HG03135 (cell line): ENCODE data around the gene FIBCD1.
"Not testable (repeated sequence)": the region's sequence is repeated elsewhere in the genome, so short reads cannot be mapped to it uniquely, and the experiment has no call there.

ENCODE experiments used
- ATAC-seq: cut with Tn5 transposase; IDR thresholded peaks from one replicate; pipeline ENCODE4 v1.9.1; 2021; ENCODE audit warnings: mild to moderate bottlenecking, moderate library complexity; ENCODE audit not compliant: unreplicated experiment

The FIBCD1 gene

DNA sequence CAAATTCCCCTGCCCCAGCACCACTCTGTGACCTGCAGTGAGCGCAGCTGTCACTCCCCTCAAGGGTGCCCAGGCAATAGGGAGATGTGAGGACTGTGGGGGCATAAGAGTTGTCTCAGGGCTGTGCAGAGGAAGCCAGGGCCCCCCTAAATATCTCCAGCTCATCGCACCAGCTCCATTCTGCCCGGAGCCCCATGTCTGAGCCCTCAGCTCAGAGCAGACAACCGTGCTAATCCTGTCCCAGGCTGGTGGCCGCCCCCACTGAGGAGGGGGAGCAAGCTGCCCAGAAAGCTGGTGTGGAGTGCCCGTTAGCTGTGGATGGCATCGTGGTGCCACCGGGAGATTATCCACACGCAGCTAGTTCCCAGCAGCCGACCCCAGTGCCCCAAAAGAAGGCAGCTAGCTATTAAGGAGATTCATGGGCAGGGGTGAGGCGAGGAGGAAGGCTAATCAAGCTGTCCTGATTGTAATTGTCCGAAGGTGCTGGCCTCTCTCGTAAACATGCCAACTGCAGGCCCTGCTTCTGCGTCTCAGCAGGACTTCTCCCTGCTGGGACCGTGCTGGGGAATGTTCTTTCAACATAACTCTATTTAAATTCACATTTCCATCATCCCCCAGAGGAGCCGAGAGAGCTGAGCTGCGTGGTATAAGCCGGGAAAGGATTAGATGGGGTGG is 17.0 kb upstream of the FIBCD1 start:
- no peak for ATAC-seq

DNA sequence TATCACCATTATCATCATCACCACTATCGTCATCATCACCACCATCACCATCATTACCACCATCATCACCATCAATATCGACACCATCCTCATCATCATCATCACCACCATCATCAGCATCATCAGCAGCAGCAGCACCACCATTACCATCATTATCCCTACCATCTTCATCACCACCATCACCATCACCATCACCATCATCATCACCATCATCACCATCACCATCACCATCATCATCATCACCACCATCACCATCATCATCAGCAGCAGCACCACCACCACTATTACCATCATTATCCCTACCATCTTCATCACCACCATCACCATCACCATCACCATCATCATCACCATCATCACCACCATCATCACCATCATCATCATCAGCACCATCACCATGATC is 15.9 kb upstream of the FIBCD1 start:
- ATAC-seq = not testable (repeated sequence)

DNA sequence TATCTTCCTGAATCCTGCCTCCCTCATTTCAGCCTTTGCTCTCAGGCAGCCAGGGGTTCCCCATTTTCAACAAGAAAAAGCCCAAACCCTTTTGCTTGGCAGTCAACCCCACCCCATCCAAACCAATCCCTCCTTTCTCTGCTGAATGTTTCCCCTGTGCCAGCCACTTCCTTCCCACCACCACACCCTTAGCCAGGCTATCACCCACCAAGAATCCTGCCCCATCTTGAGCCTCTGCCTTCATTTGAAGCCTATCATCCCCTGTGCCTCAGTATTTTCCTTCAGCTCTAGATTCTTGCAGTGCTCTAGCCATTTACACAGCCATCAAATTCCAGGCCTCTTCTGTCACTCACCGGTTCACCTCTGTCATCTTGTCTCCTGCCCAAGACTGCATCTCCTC is 15.3 kb upstream of the FIBCD1 start:
- no peak for ATAC-seq

DNA sequence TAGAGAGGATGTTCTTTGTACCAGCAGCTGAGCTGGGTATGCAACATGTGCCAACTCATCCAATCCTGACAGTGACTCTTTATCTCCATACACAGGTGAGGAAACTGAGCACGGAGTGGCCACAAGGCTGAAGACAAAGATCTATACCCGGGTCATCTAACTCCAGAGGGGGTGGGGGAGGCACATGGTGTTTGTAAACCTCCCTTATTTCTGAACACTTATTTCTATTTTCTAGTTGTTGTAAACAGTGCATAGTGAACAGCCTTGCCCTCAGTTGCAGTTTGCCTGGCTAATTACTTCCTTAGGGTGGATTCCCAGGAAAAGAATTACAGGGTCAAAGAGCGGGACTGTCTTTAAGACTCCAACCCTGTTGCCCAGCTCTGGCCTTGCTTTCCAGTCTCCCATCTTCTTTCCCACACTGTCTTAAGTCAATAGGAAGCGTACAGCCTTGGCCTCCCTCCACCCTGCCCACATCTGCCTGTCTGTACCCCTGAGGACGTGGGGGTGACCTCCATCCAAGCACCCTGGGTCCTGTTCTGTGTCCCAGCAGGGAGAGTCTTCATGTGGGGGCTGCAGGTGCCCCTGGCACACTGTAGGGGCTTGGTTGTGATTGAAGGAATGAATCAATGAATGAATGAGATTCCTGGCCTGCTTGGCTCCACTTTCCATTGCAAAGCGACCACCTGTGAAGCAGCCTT is 13.2 kb upstream of the FIBCD1 start:
- ATAC-seq = no peak

DNA sequence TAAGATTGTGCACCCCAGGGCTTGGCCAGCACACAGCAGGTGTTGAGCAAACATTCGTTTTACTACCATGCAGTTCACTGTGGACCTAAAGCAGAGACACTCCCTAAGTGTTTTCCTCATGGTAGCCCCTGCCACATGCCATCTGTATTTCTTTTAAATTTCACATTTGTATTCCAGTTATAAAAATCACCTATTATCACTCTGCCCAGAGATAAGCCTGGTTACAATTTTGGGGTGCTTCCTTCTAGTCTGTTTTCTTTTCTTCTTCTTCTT is 10.9 kb upstream of the FIBCD1 start:
- ATAC-seq = no peak

DNA sequence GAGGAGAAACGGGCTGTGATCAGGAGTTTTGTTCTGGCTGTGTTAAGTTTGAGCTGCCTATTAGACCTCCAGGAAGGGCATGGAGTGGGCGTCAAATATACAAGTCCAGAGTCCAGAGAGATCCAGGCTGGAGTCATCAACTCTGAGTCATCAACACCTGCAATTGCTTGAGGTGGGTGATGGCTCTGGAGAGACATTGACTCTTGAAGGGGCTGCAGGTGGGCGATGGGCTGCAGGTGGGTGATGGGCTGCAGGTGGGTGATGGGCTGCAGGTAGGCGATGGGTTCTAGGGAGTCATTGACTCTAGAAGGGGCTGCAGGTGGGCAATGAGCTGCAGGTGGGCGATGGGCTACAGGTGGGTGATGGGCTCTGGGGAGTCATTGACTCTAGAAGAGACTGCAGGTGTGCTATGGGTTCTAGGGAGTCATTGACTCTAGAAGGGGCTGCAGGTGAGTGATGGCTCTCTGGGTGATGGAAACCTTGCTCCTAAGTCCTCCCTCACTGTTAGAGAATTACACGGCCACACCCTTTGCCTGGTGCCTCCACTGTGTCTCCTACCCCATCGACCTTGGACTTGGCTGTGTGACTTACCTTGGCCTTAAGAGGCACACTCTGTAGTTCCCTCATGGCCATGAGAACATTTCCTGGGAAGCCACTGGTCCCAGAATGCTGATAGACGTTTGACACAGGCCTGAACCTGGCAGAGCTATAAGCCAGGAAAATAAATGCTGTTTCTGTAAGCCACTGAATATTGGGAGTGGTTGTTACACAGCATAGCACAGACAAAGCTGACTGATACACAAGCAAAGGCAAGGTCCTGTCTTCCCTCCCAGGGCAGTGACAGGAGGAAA is 10.4 kb upstream of the FIBCD1 start:
- no peak for ATAC-seq

DNA sequence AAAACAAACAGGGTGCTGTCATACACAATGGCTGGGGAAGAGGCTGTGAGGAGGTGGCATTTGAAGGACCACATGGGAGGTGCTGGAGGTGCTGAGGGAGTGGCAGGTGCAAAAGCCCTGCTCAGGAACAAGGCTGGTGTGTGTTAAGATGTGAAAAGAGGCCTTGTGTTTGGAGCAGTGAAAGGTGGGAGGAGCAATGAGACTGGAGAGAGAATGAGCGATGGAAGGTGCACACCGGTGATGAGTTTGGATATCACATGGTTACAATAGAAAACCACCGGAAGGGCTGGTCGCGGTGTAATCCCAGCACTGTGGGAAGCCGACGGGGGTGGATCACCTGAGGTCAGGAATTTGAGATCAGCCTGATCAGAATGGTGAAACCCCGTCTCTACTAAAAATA is 9.2 kb upstream of the FIBCD1 start:
- no peak for ATAC-seq

DNA sequence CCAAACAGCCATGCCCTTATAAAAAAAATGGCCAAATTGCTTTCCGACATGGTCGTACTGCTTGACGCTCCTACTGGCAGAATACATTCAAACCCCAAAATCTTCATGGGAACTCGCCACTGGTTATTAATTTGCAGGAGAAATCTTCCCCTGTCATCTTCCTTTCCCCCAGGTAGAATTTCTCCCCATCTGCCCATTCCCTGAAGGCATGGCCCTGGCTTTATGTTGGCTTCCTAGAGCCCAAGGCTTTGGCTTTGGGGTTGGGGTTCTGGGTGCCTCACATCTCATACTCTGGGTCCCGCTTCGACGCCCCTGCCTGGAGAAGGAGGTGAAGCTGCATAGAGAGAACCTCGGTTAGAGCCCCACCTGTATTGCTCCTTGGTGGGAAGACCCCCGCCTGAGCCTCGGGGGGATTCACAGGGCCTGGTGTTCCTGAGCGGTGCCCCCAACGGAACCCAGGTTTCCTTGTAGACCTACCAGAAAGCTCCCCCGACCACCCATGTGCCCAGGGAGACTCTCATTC is 8.6 kb upstream of the FIBCD1 start:
- ATAC-seq = no peak

DNA sequence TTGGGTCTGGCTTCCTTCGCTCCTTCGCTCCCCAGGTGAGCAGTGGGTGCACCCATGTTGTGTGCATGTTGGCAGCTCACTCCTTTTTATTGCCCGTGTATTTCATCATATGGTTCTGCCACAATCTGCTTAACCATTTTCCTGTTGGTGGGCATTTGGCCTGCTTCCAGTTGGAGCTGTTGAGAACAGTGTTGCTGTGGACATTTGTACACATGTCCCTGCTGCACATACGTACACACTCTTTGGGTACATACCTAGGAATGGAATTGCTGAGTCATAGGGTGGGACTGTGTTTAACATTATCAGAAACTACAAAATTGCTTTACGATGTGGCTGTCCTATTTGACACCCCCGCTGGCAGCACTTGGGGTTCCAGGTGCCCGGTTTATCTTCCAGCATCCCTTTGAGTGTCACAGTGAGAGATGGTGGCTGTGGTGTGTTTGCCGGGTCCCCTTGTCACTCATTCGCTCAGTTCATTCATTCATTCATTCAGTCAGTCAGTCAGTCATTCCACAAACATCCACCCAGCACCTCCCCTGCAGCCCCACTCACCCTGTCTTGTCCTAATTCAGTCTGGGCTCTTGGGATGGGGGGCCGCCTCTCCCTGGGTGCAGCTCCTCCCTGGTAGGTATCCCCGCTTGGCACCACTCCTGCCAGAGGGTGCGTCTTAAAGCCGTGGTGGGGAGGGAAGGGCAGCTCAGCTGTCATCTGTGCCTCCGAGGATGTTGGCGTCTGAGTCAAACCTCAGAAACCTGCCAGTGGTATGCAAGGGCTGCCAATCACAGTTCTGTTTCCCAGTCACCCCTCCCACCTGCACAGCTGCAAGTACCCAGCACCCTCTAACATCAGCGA is 7.9 kb upstream of the FIBCD1 start:
- ATAC-seq = no peak

DNA sequence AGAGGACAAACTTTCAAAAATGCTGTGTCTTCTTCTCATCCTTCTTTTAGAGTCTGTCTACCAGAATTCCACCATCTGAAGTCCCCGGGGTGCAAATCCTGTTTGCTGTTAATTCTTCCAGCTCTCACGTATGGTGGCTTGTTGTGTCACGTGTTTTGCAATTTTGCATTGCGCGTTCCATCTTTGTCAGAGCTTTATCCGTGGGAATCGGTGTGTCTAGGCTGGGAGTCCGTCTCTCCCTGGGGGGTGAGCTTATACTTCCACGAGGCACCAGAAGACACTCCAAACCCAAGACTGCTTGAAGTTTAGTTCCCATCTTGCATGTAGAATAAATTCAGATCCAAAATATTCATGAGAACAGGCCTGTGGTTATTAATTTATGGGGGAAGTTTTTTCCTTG is 6.1 kb upstream of the FIBCD1 start:
- no peak for ATAC-seq

DNA sequence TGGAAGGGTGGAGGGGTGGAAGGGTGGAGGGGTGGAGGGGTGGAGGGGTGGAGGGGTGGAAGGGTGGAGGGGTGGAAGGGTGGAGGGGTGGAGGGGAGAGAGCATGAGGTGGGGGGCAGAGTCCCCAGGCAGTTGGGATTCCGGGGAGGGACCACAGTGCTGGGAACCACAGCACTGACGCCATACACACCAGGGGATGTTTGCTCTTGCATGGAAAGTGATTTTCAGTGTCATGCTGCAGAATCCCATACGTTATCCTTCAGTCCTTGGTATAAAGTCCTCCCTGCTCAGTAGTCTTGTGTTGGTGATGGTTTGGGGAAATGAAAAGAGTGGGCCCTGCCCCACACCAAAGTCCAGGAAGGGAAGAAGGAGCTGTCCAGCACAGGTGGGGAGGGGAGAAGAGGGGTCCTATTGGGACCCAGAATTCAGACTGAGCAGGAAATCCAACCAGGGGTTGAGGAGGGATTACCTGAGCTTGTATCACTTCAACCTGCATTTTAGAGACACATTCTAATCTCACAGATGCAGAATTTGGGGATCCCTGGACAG is 5.5 kb upstream of the FIBCD1 start:
- ATAC-seq = no peak

DNA sequence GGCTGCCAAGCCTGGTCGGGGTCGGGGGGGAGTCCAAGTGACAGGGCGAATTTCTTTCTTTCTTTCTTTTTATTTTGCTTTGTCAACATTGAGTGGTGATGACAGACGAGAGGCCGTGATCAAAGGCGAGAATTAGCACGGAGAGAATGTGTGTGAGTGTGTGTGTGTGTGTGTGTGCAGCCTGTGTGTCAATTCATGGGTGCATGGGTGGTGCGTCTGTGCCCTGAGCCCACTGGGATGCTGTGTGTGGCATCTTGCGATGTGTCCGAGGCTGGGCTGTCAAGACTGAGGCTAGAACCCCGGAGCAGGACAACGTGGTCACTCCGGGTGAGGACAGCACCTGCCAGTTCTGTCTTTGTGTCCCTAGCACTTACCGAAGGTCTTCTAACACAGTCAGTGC is 4.7 kb upstream of the FIBCD1 start:
- ATAC-seq = no peak

DNA sequence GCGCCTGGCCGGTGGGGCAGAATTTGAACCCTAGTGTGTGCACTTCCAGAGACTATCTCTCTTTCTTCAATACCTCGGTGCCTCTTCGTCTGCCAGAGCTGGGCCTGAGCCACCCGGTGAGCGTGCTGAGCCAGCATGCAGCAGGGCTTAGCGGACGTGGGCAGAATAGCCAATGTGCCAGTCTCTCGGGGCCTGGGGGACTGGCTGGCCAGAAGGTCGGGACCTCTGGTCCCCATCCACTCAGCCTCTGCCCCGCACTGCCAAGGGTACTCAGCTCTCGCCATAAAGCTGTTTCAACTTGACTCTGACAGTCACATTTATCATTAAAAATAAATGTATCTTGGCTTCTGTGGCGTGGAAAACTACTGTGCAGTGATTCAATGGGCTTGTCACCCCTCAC is 4.2 kb upstream of the FIBCD1 start:
- ATAC-seq = no peak

DNA sequence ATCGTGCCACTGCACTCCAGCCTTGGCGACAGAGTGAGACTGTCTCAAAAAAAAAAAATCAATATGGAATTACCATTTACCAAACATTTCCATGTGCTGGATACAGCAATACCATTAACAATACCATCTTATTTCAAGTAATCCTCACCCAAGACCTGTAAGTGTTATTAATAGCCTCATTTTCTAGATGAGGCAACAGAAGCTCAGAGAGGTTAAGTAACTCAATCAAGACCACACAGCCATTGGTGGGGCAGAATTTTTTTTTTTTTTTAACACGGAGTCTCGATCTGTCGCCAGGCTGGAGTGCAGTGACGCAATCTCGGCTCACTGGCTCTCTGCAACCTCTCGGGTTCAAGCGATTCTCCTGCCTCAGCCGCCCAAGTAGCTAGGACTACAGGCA is 3.6 kb upstream of the FIBCD1 start:
- ATAC-seq = no peak

DNA sequence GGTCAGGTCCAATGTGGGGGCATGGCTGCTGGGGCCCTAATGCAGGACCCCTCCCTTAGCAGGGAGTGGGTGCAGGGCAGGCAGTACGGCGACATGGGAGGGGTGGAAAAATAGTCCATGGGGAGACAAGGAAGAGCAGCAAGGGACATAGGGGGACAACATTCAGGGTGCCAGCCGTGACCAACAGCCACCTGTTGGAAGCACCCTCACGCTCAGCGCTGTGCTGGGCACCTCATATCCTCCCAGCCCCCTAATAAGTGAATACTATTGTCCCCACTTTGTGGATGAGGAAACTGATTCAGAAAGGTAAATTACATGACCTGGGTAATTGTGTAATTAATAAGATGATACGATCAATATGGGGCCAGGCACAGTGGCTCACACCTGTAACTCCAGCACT is 3.0 kb upstream of the FIBCD1 start:
- no peak for ATAC-seq

DNA sequence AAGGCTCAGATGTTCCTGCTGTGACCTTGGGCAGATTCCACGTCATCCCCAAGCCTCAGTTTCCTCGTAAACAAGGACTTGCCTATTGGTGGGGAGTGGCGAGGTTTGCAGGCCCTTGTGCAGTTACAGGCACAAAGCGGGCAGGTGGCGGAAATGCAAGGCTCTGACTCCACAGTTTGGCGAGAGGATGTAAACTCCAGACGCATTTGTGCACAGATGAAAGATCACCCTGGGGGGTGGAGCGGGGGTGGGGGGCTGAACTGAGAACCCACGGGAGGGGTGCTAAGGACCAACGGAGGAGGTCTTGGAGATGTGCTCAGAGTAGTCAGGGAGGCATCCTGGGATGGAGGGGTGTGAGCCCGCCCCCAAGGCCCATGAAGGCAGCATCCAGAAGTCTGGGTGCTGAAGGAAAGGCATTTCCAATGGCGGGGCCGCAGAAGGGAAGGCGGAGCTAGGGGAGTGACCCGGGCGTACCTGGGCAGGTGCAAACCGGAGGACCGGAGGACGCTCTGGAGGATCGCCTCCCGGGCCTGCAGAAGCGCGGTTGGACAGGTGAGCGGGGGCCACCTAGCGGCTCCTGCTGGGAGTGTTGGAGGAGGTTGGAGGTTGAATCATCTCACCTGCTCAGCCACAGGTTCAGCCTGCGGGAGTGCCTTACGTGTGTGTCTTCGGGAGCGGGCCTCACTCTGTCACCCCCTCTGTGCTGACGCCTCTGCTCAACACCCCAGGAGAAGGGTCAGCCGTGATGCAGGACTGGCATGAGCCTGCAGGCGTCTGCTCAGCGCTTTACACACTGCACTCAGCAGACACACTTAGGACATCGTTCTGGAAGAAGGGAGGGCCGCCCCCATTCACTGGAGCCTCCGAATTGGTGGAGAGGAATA is 1.9 kb upstream of the FIBCD1 start:
- no peak for ATAC-seq

DNA sequence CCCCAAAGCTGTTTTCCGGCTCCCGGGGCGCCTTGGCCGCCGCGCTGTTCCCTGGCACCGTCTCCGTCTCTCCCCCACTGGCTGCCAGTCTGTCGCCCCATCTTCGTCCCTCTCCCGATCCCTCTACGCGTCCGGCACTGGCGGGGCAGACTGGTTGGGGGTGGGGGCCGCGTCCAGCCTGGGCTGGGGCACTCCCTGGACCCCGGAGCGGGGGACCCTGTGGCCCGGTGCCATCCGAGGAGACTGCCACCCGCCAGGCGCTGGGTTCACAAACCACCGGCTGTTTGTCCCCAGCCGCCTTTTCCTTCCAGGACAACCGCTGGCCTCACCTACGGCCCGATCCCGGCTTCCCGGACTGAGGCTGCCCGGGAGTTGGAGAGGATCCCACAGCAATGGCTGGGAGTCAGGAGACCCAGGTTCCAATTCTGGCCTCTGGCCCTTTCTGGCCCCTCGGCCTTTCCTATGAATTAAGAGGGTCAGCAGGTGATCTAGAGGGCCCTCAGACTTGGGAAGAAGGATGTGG is 1.0 kb upstream of the FIBCD1 start:
- ATAC-seq = no peak

DNA sequence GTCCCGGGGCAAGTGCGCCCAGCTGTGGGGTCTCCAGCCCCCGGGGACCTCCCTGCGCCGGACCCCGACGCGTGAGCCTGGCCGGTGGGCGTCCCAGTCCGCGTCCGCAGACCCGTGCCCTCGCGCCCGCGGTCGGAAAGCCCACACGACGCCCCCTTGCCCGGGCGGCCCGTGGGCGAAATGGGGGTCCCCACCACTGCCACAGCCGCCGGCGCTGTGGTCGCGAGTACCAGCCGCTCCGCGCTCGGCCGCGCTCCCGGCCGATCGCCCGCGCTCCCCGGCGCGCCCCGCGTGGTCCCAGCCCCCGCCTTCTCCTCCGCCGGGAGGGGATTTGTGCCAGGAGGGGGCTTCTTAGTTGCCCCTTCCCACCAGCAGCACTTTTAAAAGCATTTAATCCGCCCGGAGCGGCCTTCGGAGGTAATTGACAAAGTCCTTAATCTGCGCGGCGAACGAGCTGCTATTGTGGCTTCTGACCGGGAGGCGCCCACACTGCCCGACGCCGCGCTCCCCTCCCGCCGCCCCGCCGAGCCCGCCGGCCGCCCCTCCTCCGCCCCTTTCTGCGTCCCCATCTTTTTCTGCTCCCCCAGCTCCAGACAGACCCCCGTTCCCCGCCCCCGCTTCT is 469 bp upstream of the FIBCD1 start:
- no peak for ATAC-seq

DNA sequence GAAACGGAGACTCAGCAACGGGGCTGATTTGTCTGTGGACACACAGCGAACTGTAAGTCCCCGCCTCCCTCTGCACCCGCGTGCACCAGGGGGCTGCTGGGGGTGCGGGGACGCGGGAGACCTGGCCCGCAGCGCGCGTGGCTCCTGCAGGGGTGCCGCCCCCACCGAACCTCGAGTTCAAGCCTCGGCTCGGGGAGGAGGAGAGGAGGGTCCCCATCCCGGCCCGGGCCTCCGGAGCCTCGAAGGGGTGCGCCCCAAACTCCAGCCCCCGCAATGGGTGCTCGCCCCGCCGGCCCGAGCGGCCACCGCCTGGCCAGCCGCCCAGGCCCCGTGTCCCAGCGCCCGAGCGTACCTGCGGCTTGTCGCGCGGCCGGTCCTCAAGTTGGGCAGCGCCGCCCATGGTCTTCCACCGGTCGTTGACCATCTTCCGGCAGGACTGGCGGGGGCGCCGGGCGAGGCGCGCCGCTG is 829 bp downstream of the FIBCD1 start:
- no peak for ATAC-seq
